Measurements from ENCODE around the gene DLEU7.

The DLEU7 gene

DNA sequence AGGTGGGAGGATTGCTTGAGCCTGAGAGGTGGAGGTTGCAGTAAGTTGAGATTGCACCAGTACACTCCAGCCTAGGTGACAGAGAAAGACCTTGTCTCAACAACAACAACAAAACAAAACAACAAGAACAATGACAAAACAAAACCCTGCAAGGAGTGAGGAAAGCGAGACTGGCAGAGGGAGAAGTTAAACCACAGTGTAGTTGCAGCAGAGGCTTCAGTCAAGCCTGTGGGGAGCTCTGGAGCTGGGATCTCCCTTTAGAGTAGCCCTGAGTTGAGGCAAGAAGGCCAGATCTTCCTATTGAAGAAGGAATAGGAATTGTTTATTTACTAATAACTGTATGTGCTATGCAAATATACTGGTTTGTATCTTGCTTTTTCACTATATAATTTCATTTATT, 40.8 kb upstream of the DLEU7 start:
- no peak overlapping the region for H3K27ac ChIP-seq
- DNase-seq (ENCODE audit: low spot score) = no peak
- POLR2A ChIA-PET (ENCODE audit: low non-redundant PET) = no interaction called here
- TF ChIP-seq, protein P1, sequence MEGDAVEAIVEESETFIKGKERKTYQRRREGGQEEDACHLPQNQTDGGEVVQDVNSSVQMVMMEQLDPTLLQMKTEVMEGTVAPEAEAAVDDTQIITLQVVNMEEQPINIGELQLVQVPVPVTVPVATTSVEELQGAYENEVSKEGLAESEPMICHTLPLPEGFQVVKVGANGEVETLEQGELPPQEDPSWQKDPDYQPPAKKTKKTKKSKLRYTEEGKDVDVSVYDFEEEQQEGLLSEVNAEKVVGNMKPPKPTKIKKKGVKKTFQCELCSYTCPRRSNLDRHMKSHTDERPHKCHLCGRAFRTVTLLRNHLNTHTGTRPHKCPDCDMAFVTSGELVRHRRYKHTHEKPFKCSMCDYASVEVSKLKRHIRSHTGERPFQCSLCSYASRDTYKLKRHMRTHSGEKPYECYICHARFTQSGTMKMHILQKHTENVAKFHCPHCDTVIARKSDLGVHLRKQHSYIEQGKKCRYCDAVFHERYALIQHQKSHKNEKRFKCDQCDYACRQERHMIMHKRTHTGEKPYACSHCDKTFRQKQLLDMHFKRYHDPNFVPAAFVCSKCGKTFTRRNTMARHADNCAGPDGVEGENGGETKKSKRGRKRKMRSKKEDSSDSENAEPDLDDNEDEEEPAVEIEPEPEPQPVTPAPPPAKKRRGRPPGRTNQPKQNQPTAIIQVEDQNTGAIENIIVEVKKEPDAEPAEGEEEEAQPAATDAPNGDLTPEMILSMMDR (conservative IDR thresholded peaks at IDR 0.05; ENCODE audit: low read depth) = no peak
- CTCF ChIA-PET = no interaction called here

DNA sequence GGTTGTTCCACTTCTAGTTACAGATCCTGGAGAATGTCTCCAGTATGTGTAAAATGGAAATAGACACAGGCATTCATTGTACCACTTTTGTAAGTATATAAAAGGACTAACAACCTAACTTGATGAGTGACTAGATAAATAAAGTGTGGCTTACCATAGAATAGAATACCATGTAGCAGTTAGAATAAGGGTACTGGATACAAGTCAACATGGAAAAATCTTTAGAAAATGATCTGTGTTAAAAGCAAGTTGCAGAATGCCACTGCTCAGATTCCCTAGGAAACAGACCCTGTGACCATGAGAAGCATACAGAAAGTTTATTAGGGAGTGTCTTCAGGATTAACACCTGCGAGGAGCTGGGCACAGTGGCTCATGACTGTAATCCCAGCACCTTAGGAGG, 40.2 kb upstream of the DLEU7 start:
- H3K27ac ChIP-seq = no peak overlapping the region
- DNase-seq (ENCODE audit: low spot score) = no peak
- CTCF ChIA-PET = no interaction called here
- TF ChIP-seq, protein P1 (conservative IDR thresholded peaks at IDR 0.05; ENCODE audit: low read depth) = no peak
- POLR2A ChIA-PET (ENCODE audit: low non-redundant PET) = no interaction called here

DNA sequence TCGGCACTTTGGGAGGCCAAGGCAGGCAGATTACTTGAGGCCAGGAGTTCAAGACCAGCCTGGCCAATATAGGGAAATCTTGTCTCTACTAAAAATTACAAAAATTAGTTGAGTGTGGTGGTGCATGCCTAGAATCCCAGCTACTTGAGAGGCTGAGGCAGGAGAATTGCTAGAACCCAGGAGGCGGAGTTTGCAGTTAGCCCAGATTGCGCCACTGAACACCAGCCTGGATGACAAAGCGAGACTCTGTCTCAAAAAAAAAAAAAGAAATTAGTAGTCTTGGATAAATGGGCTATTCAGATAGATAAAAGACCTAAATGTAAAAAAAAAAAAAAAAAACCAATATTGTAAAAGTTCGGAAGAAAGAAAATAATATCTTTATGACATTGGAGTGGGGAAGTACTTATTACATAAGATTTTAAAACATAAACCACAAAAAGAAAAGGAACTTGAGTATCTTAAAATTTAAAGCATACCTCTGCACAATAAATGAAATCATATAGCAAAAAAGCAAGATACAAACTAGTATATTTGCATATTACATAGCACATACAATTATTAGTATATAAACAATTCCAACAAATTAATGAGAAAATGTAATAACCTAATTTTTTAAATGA, 39.4 kb upstream of the DLEU7 start:
- no peak for DNase-seq (ENCODE audit: low spot score)
- no peak overlapping the region for H3K27ac ChIP-seq
- ChIA-PET CTCF (interaction anchor here (0.7 kb wide), 1 partner anchor 28 kb away, joined by 3 read pairs; no protein-coding TSS in a partner anchor), POLR2A (ENCODE audit: low non-redundant PET) (no interaction called here)
- TF ChIP-seq, protein P1 (conservative IDR thresholded peaks at IDR 0.05; ENCODE audit: low read depth) = no peak

DNA sequence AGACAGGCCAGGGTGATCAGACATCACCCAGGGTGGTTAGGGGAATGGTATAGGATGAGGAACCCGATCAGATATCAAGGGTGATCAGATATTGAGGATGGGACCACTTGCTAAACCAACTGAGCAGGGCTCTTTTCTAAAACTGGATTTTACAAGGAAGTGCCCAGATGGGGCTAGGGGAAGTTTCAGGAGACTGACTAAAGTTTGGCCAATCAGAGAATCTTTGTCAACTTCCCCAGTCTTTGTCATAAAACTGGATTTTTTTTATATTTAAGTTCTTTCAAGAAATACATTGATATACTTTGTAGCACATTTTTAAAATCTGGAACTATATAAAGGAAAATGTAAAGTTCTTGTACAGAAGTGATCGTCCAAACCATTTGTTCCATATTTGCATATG, 30.5 kb upstream of the DLEU7 start:
- no peak for DNase-seq (ENCODE audit: low spot score)
- ChIA-PET CTCF (no interaction called here), POLR2A (ENCODE audit: low non-redundant PET) (no interaction called here)
- no peak overlapping the region for H3K27ac ChIP-seq
- TF ChIP-seq, protein P1 (conservative IDR thresholded peaks at IDR 0.05; ENCODE audit: low read depth) = no peak

DNA sequence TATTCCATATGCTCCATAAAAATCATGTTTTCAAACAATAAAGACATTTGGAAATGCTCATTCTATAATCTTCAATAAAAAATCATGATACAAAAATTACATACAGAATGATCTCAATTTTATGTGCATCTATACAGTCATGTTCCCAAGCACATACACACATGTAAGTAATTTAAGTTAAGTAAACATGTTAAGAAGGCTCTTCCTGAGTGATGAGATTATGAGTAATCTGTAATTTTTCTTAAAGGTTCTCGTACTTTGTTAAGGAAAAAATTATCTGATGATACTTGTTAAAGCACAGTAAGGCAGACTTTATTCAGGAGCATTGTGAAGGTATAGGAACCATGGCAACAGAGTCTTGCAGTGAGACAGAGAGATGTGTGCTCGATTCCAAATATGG, 30.0 kb upstream of the DLEU7 start:
- POLR2A ChIA-PET (ENCODE audit: low non-redundant PET) = no interaction called here
- TF ChIP-seq, protein P1 (conservative IDR thresholded peaks at IDR 0.05; ENCODE audit: low read depth) = no peak
- CTCF ChIA-PET = no interaction called here

DNA sequence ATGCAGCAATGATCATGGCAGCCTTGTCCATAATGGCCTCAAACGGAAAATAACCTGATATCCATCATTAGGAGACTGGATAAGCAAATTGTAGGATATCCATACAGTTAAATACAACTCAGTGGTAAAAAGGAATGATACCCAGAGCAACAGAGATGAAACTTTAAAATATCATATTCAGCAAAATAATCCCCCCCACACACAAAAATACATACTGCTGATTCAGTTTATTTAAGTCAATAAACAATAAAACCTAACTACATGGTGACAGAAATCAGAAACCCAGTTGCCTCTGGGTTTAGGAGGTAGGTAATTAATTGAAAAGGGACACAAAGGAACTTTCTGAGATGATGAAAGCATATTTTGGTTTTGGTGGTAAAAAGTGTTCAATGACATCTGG, 27.9 kb upstream of the DLEU7 start:
- POLR2A ChIA-PET (ENCODE audit: low non-redundant PET) = no interaction called here
- no peak overlapping the region for H3K27ac ChIP-seq
- TF ChIP-seq, protein P1 (conservative IDR thresholded peaks at IDR 0.05; ENCODE audit: low read depth) = no peak
- CTCF ChIA-PET = no interaction called here
- no peak for DNase-seq (ENCODE audit: low spot score)

More for the DNA sequence above, 30.0 kb upstream of the DLEU7 start:
- no peak overlapping the region for H3K27ac ChIP-seq
- DNase-seq (ENCODE audit: low spot score) = no peak

DNA sequence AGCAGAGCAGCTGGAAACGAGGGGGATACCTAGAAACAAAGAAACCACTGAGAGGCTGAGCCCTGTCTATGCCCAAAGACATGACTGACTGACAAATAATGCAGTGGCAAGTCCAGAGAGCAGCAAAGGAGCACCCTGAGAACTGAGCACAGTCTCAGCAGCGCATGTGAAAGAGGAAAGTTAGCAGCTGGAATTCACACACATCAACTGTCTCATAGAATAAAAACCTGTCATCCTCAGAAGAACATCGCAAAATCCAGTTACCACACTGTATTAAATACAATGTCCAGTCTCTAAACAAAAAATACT, 24.1 kb upstream of the DLEU7 start:
- TF ChIP-seq, protein P1 (conservative IDR thresholded peaks at IDR 0.05; ENCODE audit: low read depth) = no peak
- POLR2A ChIA-PET (ENCODE audit: low non-redundant PET) = no interaction called here
- CTCF ChIA-PET = no interaction called here
- H3K27ac ChIP-seq = no peak overlapping the region
- DNase-seq (ENCODE audit: low spot score) = no peak
